Psoas muscle (tissue), 8 donors: ENCODE results near the gene PDCD7. TPM values are rescaled to one million over a fixed set of nuclear protein-coding genes. Genes with fewer than 3 reads are reported as not detected.

Experiments
- ATAC-seq, 4 donors: fragments of 200-7000 bp; cut with Tn5 transposase; one replicate each; pipeline ENCODE4 v1.9.1; 2020; ENCODE audit warnings: moderate library complexity in 3 of 4, mild to moderate bottlenecking in 2 of 4
- DNase-seq, 2 donors: peaks; one replicate each; pipeline ENCODE4 v3.0.0-alpha.2; 2020
- H3K27ac ChIP-seq: fragments of 200-600 bp; one replicate; pipeline ENCODE4 v1.8.0; 2022
- H3K27me3 ChIP-seq, 3 donors: fragments of 200-600 bp in 1 of 3; one replicate each; pipeline versions ENCODE4 v1.6.1 to v1.8.0; 2013 to 2022; ENCODE audit warnings: low read length in 2 of 3, mild to moderate bottlenecking in 2 of 3, moderate library complexity in 1 of 3; ENCODE audit not compliant: insufficient read depth in 3 of 3
- H3K36me3 ChIP-seq, 2 donors: fragments of 200-600 bp in 1 of 2; one replicate each; pipeline versions ENCODE4 v1.6.1 to v1.8.0; 2013 to 2022; ENCODE audit warnings: low read depth in 1 of 2, mild to moderate bottlenecking in 1 of 2, moderate library complexity in 1 of 2; ENCODE audit not compliant: insufficient read depth in 1 of 2
- H3K4me1 ChIP-seq: fragments of 200-600 bp; one replicate; pipeline ENCODE4 v1.8.0; 2022
- H3K4me3 ChIP-seq: fragments of 200-600 bp; one replicate; pipeline ENCODE4 v1.8.0; 2022; ENCODE audit warnings: mild to moderate bottlenecking
- H3K9me3 ChIP-seq: fragments of 200-600 bp; one replicate; pipeline ENCODE4 v1.8.0; 2022
- WGBS, 3 donors: extraction: QIAGEN DNeasy Blood & Tissue Kit; methylation state at CpG; one replicate each; pipeline versions ENCODE4 v1.1.6 to v1.1.7; 2013; 5-methylcytosine and 5-hydroxymethylcytosine counted together
- intact Hi-C, 2 donors: fragments of 100-400 bp; cut with DNase I; formaldehyde crosslinking; loops; one replicate each; pipeline versions ENCODE4 v1.11.0 to v1.14.2; 2022
- polyA plus RNA-seq, 3 donors: library from polyadenylated mRNA; stranded (reverse); fragments of 200-250 nt; gene quantifications; one replicate each; pipeline ENCODE4 v1.2.3, GENCODE V29; 2013
- total RNA-seq, 4 donors: library from RNA; stranded (reverse); fragmentation: NEBNext Ultra II Directional in 2 of 4; extraction: Animal tissue kit (Norgen Biotek cat#: 25700) in 2 of 4; gene quantifications; one replicate each; pipeline versions ENCODE4 v1.2.1 to v1.2.4, GENCODE V29; 2021 to 2023
- TF ChIP-seq, protein P1 (sequence below): fragments of 200-600 bp; IDR thresholded peaks from one replicate; pipeline ENCODE4 v1.8.0; 2022; ENCODE audit warnings: antibody characterized with exemption
- donor health status: healthy with polysubstance abuse.
- donor health status: DM: no; HTN: no; CAD: no; lungs with moderate emphysema.
- donor health status: Bipolar disorder and iron deficiency.
- donor health status: healthy.
- donor health status: DM: yes; HTN: yes; CAD: no.
- donor health status: DM: no; HTN: no; CAD: no.
- donor health status: DM: no; HTN: no; CAD: no.
- donor health status: DM: yes; HTN: yes; CAD: no.

The PDCD7 gene
- total and polyA plus RNA-seq, 7 donors: 6.8 to 22.4 (median 14.5) TPM

DNA sequence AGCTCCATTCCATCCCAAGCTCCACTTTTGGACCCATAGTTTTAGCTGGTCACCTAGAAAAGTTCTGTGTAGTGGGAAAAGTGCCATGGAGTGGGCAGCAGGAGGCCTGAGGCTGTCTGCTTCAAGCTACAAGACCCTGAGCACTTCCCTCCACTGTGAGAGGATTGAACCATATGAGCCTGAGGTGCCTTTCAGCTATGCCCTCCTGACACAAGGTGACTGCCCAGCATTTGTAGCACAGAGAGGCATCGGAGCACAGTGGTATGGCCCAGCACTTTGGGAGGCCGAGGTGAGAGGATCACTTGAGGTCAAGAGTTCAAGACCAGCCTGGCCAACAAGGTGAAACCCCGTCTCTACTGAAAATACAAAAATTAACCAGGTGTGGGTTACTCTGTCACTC is 61.0 kb downstream of the PDCD7 start:
- WGBS, 3 donors: 91 to 94% (median 91%) methylated on average over 3 of the region's 3 CpGs
- Histone ChIP-seq H3K36me3 (no peaks in the 10 kb centered on the region), H3K27ac (peak overlapping the region; percentile 59), H3K4me1 (peaks cover 38% of the 10 kb centered on the region), H3K27me3 (peaks cover 0 to 2% (median 0%) of the 10 kb centered on the region in 3 donors), H3K9me3 (no peaks in the 10 kb centered on the region), H3K4me3 (no peak overlapping the region)
- intact Hi-C loops: no loop called here
- ATAC-seq (no peak), DNase-seq (no peak)
- TF ChIP-seq, protein P1, sequence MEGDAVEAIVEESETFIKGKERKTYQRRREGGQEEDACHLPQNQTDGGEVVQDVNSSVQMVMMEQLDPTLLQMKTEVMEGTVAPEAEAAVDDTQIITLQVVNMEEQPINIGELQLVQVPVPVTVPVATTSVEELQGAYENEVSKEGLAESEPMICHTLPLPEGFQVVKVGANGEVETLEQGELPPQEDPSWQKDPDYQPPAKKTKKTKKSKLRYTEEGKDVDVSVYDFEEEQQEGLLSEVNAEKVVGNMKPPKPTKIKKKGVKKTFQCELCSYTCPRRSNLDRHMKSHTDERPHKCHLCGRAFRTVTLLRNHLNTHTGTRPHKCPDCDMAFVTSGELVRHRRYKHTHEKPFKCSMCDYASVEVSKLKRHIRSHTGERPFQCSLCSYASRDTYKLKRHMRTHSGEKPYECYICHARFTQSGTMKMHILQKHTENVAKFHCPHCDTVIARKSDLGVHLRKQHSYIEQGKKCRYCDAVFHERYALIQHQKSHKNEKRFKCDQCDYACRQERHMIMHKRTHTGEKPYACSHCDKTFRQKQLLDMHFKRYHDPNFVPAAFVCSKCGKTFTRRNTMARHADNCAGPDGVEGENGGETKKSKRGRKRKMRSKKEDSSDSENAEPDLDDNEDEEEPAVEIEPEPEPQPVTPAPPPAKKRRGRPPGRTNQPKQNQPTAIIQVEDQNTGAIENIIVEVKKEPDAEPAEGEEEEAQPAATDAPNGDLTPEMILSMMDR: no peak

DNA sequence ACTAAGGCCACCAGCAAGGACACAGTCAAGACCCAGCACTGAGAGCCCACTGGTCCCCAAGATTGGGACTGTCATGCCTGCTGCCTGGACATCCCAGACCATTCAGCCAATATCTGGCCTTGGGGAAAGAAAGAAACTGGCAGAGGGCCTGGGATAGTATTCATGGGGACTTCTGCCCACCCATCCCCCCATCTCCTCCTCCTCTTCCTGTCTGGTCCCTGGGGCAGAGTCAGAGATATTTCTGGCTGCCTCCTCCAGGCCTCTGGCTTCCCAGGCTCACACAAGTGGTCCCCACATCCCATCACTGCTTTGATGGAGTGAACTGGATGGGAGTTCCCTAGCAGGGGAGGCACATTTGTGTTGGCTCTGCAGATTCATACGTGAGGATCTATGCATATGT is 61.6 kb downstream of the PDCD7 start:
- peaks cover 0 to 5% (median 2%) of the 10 kb centered on the region in 3 donors for H3K27me3 ChIP-seq
- no peaks in the 10 kb centered on the region for H3K36me3 ChIP-seq
- TF ChIP-seq, protein P1: no peak
- WGBS, 3 donors: 44 to 63% (median 61%) methylated on average over 1 of the region's 1 CpG
- ATAC-seq: peak in 1 of 4 donors; percentile 18
- H3K4me3 ChIP-seq: no peak overlapping the region
- DNase-seq: peak in 1 of 2 donors; percentile 34
- no peaks in the 10 kb centered on the region for H3K9me3 ChIP-seq
- intact Hi-C loops: no loop called here
- H3K27ac ChIP-seq: peak overlapping the region; percentile 59
- peaks cover 36% of the 10 kb centered on the region for H3K4me1 ChIP-seq

DNA sequence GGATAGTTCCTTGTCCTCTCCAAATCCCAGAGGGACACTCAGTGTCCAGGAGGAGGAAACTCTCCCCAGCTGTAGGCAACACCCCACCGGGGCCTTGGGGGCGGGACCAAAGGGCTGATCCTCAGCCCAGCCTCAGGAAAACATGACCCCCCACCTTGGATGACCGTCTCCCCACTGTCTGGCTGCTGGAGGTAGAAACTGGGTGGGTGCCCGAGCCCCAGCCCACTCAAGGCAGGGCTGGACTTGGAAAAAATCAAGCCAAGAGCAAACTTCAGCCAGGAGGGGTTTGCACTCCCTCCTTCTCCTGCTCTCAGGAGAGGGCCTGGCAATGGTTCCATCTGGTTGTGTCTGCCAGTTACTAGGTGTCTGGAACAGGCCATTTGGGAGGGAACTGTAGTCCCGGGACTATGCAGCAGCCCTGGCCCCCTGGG is 62.2 kb downstream of the PDCD7 start:
- no peaks in the 10 kb centered on the region for H3K36me3 ChIP-seq
- peak overlapping the region; percentile 59 for H3K27ac ChIP-seq
- peak; percentile 38 to 69 for DNase-seq
- intact Hi-C loops: no loop called here
- H3K9me3 ChIP-seq: no peaks in the 10 kb centered on the region
- H3K4me1 ChIP-seq: peaks cover 33% of the 10 kb centered on the region
- H3K27me3 ChIP-seq: peaks cover 0 to 5% (median 2%) of the 10 kb centered on the region in 3 donors
- no peak overlapping the region for H3K4me3 ChIP-seq
- 22 to 34% (median 23%) methylated on average over 5 of the region's 5 CpGs for WGBS, 3 donors
- ATAC-seq: peak in 2 of 4 donors; percentile 12 to 34
- TF ChIP-seq, protein P1: no peak

DNA sequence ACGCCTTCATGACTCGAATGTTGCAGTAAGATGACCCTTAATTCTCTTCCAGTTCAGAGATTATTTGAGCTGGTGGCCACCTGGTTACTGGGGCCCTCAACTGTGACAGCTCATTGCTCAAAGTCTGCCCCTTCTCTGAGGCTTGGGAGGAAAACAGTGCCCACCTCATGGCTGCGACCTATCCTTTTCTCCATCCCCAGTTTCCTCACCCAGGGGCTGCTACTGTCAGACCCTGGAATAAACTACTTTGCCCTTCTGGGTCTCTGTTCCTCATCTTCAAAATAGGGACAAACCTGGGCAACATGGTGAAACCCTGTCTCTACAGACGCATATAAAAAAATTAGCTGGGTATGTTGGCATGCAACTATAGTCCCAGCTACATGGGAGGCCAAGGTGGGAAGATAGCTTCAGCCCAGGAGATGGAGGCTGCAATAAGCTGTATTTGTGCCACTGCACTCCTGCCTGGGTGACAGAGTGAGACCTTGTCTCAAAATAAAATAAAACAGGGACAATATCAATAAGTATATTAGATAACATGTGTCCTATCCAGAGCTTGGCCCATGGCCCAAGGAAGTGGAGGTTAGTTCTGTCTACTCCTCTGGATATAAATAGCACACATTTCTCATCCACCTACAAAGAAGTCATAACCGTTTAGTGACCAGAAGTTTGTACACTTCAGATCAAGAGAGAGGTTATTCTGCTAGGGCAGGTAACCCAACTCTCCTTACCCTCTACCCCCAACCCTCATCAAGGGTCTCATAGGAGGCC is 63.6 kb downstream of the PDCD7 start:
- WGBS, 3 donors: 54 to 67% (median 56%) methylated on average over 5 of the region's 5 CpGs
- no peaks in the 10 kb centered on the region for H3K36me3 ChIP-seq
- peak; percentile 62 to 83 (median 80) for ATAC-seq
- H3K27ac ChIP-seq: peak overlapping the region; percentile 59
- H3K27me3 ChIP-seq: peaks cover 0 to 5% (median 2%) of the 10 kb centered on the region in 3 donors
- no peak overlapping the region for H3K4me3 ChIP-seq
- intact Hi-C loops: no loop called here
- TF ChIP-seq, protein P1: no peak
- H3K4me1 ChIP-seq: peaks cover 33% of the 10 kb centered on the region
- DNase-seq: peak in 1 of 2 donors; percentile 66
- H3K9me3 ChIP-seq: no peaks in the 10 kb centered on the region
